GM19455 (cell line): ENCODE measurements around the gene USP15.

ENCODE experiments used
- ATAC-seq: cut with Tn5 transposase; IDR thresholded peaks from one replicate; pipeline ENCODE4 v1.9.1; 2021; ENCODE audit not compliant: unreplicated experiment

Gene USP15

DNA sequence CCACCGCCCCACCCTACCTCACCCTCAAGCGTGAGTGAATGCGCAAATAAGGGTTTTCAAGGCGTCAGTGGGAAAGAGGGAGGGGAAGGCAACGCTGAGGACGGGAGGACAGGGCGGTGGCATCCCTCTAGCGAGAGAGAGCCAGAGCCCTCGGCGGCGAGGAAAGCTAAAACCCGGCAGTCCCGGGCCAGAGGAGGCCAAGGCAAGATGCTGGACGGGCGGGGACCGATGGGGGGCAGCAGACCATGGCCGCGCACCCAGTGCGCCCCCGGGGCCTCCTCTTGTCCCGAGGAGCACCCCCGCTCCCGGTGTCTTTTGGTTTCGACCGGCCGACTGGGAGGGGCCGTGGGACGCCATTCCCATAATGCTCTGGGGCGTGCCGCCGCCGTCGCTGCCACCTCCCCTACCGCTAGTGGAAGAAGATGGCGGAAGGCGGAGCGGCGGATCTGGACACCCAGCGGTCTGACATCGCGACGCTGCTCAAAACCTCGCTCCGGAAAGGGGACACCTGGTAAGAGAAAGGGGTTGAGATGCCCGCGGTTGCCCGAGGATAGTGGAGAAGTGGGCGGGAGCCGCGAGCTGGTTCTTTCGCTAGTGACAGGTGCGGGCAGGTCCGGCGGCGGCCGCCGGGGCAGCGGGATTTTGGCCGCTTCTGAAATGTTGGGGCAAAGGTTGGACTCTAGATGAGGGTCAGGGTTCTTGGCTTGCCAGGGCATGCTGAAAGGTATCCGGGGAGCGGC lies at the start of gene USP15:
USP15 (plus strand) TSS at position 412 of the 740 bp plus-strand sequence; CDS start at position 423, 11 bp downstream.
- peak; percentile 67 for ATAC-seq

DNA sequence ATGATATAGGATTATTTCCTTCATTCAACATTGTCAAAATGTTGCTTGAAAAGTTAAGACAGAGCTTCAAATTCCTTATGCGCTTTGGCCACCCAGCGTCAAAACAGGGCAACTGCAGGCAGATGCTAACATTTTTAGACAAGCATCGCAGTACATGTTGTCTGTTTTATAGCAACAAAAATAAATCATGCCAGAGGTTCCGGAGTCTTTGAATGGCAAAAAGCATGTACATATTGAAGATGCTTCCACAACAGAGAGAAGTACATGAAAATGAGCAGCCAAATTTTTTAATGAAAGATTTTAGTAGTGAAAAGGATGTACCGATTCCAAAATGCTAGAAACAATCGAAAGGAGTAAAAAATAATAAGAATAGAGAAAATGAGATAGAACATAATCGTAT lies 49.8 kb upstream of the USP15 start:
- no peak for ATAC-seq

- no peak for ATAC-seq
Observed at GRCh38 chr12:62211510-62211909, 48.7 kb upstream of the USP15 start.

DNA sequence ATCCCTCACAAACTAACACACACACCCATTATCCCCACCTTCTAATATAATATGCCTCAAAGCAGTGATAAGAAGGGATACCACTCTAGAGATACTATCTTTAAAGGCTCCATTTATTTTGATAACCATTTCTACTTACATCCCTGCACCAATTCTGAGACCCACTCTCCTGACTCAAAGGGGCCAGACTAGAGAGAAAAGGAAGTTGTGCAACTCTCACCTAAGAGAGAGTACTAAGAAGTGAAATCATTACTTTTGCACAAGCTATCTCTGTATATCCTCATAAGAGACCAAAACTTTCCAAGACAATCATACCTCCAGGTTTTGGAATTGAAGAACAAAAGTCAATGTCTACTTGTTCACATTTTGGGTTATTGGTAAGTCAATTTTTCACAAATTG lies 45.4 kb upstream of the USP15 start:
- no peak for ATAC-seq

- no peak for ATAC-seq
Observed at GRCh38 chr12:62215506-62215905, 44.7 kb upstream of the USP15 start.

DNA sequence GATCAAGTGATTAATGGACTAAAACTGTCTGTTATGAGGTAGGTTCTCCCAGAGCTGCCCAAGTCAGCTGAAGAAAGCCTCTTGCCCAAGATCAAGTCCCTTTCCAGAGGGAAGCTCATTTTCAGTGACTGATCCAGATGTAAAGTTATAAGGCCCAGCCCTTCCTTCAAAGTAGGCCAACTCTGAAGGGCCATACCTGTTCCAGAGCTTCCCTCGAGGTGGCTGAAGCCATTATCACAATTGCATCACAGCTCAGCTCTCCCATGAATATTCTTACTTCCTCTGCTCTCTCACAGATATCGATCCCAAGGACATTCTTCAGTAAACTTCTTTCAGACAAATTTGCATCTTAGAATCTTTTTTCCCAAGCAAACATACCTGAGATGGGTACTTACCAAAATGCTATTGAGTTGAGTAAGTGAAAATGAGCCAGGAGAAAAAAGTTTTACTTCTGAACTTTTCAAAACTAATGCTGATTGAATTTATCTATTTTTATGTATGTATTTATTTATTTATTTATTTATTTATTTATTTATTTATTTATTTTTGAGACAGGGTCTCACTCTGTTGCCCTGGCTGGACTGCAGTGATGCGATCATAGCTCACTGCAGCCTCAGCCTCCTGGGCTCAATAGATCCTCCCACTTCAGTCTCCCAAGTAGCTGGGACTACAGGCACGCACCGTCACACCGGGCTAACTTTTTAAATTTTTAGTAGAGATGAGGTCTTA lies 42.6 kb upstream of the USP15 start:
- no peak for ATAC-seq

DNA sequence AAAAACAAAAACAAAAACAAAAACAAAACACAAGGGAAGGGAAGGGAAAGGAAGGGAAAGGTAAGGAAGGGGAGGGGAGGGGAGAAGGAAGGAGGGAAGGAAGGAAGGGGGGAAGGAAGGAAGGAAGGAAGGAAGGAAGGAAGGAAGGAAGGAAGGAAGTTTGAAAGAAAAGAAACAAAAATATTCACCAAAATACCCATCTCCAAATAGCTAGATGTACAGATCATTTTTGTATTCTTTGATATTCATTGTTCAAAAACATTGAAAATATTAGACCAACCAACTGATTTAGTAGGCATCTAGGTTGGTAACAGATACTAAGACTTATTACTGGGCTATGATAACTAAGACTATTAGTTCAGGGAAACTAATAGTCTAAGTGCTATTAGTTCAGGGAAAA lies 39.1 kb upstream of the USP15 start:
- no peak for ATAC-seq

DNA sequence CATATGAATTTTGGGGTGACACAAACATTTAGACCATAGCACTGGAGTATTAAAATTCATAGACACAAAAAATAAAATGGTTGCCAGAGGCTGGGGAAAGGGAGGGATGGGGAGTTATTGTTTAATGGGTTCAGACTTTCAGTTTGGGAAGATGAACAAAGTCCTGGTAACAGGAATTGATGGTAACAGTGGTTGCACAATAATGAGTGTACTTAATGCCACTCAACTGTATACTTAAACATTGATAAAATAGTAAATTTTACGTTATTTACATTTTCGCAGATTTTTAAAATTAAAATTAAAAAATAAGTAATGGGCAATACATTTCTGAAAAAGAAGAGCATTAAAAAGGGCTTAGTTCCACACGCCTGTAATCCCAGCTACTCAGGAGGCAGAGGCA lies 35.6 kb upstream of the USP15 start:
- no peak for ATAC-seq

DNA sequence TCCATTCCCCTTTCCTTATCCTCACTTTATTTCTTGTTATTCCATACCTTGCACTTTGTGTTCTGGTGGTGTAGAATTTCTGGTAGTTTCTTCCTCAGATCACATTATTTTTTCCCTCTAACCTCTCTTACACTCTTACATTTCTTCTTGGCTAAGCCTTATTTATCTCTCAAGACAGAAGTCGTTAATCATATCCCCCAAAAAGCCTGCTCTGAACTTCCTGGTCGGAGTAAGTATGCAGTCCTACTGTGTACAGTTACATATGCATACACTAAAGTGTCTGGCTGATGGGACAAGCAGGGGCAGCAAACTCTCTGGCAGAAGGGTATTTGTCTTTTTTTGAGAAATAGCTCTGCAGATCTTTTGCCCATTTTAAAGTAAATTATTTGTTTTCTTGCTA lies 33.1 kb upstream of the USP15 start:
- no peak for ATAC-seq

- ATAC-seq = no peak
Observed at GRCh38 chr12:62230652-62231051, 29.6 kb upstream of the USP15 start.

DNA sequence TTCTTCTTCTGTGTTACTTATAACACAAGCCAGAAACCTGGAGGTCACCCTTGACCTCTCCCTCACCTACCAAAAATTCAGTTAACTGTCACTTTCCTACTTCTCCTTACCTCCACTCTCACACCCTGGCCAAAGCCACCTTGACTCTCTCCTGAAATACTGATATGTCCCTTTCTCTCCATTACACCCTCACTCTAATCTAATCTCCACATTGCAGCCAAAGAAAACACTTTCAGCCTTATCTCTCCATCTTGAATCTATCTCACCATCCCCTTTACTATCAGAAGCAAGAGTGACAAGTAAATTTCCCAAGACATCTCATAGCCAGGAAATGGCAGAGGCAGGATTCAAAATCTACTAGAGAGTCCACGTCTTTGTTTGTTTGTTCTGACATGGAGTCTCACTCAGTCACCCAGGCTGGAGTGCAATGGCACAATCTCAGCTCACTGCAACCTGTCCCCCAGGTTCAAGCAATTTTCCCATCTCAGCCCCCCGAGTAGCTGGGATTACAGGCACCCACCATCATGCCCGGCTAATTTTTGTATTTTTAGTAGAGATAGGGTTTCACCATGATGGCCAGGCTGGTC lies 28.0 kb upstream of the USP15 start:
- no peak for ATAC-seq

DNA sequence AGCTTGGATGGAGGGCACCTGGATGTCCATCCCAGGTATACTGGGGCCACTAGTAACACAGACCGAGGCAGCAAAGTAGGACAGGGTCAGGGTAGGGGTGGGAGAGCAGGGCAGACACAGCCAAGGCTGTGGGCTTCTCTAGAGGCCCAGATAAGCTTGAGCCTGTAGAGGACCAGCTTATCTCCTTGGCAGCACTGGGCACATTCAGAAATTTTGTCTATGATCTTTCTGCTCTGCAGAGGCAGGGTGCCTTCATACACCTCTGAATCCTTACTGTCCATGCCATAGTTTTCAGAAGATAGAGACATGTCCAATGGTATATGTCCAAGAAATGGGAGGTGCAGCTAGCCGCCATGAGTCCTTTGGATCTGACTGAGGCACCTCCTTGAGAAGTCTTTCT lies 26.4 kb upstream of the USP15 start:
- no peak for ATAC-seq

DNA sequence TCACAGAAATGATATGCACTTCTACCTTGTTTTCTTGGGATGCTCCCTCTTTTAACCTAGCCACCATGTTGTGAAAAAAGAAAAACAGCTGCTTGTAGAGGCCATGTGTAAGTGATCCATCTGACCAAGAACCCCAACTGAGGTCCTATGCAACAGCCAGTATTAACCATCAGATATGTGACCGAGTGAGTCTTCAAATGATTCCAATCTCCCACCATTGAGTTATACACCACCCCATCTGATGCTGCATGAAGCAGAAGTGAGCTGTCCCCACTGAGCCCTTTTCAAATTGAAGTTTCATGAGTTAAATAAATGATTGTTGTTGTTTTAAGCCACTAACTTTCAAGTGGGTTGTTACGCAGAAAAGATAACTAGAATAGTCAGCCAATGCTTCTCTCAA lies 20.6 kb upstream of the USP15 start:
- no peak for ATAC-seq

DNA sequence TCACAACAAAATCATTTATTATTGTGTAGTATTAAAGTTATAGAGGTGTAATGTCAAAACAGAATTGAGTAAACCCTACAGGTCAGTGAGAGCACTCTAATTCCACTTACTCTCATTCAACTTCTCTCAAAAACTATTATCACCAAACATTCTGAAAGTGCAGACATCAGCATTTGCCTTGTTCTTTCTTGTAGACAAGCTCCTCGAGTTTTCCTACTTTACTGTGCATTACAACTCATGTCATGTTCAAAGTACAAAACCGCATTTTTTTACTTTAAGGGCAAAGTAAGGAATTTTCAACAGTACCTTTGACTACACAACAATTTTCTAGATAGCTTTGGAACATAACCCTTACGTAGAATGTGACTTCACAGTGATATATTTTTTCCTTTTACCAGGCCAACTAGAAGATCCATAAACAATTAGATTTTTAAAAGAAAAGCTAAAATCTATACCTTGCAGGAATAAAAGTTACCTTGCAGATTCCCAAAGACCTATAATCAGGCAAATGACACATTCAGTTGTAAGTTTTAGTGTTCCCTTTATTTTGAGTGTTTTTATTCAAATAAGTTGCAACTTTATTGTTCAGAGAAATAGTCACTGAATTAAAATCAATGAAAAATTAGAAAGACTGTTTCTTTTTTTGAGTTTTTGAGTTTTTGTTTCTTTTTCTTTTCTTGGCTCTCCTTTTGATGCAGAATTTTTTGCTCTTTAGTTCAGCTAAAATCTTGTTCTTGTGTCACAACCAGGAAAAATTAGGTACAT lies 12.7 kb upstream of the USP15 start:
- ATAC-seq = no peak

DNA sequence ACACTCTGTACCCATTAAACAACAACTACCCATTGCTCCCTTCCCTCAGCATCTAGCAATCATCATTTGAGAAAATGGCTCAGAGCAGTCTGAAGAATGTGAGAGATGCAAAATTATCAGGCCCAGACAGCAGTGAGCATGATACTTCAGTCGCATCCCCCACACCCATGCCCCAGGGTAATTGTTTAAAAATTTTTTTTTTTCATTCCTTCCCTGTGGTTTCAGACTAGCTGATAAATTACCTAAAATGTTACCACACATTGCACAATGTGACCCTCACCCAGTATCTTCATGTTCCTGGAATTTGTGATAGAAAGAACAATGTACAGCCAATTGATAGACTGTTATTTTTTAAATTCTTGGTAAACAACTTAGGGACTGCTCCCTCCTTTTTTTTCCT lies 11.3 kb upstream of the USP15 start:
- ATAC-seq = no peak

DNA sequence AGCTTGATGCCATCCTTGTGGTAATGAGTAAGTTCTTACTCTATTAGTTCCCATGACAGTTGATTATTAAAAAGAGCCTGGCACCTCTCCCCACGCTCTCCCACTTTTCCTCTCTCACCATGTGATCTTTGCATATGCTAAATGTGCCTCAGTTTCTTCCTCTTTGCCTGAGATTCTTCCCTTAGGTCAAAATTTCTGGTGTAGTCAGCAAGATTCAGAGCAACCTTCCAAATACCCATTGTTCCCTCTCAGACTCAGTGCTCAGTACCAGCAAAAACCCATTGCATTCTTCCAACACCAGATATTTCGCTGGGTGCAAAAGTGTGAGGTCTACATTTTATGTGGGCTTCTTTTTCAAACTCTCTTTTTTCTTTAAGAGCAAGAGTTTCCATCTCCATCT lies 10.8 kb upstream of the USP15 start:
- ATAC-seq = no peak

DNA sequence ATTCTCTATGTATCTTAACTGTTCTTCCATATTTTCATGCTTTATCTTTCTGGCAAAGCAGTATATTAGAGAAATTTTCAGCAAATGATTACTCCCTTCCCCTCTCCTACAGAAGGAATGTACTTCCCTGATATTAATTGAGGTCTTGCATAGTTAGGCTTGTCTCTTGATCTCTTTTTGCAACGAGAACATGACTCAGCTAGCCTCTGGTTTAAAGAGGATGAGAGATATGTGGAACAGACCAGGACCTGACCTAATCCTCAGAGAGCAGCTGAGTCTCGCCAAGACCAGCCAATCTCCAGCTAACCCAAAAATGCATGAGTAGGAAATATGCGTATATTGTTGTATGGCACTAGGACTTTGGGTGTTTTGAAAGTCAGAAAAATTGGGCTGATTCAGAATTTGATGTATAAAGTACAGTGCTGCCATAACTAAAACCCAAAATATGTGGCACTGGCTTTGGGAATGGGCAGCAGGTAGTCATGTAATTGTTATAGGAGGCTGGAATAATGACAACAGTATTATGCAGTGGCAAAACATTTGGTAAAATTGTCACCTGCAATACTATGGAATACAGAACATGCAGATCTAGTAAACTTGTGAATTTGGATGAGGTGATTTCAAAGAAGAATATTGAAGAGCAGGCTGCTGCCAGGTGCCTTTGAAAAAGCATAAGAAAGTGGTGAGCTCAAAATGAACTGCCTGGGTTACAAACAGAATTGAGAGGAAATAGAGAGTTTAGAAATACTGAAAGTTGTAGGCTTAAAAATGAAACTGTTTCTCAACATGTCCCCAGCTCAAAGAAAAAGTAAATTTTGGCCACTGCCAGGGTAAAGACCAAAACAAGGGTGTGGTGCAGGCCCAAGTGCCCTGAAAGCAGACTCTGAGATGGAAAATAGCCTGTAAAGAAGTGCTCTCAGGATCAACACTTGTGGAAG lies 9.3 kb upstream of the USP15 start:
- ATAC-seq = peak; percentile 98

GRCh38 chr12:62251609-62251958 lies 8.6 kb upstream of the USP15 start:
- ATAC-seq = peak; percentile 32

DNA sequence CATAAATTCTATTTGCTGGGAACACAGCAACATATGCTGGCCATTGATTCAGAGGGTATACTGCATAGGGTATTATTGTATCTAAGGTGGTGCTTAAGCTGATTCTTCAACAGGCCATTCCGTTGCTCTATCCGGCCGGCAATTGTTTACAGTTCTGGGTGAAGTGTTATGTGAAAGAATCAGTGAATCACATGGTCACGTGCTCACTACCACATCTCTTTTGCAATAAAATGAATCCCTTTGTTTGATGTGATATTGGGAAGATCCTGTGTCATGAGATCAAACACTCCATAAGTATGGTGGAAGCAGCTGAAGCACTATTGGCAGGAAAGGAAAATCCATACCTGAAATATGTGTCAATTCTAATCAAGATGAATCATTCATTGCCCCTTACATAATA lies 7.6 kb upstream of the USP15 start:
- ATAC-seq = no peak

GRCh38 chr12:62254967-62255366 lies 5.2 kb upstream of the USP15 start:
- ATAC-seq = no peak
